GM23248 (cell line): ENCODE results near the gene RSRC1. TPM values are rescaled to one million over a fixed set of nuclear protein-coding genes. Genes with fewer than 3 reads are reported as not detected.

Experiments
- DNase-seq: peaks from one replicate; pipeline ENCODE4 v3.0.0-alpha.2; 2015
- H2AFZ ChIP-seq: fragments of 200-600 bp; sonication (generic); 2 replicates; pipeline ENCODE4 v1.6.1; 2016; ENCODE audit warnings: antibody characterized with exemption
- H3F3A ChIP-seq: fragments of 200-600 bp; sonication (generic); 2 replicates; pipeline ENCODE4 v1.6.1; 2016; ENCODE audit warnings: mild to moderate bottlenecking, antibody characterized with exemption, mixed run types; ENCODE audit not compliant: insufficient read depth
- H3K27ac ChIP-seq: fragments of 200-600 bp; sonication (generic); 2 replicates; pipeline ENCODE4 v1.5.1; 2016; ENCODE audit warnings: mild to moderate bottlenecking
- H3K27me3 ChIP-seq: fragments of 200-600 bp; sonication (generic); replicated peaks from 2 replicates; pipeline ENCODE4 v1.6.1; 2016; ENCODE audit warnings: mild to moderate bottlenecking; ENCODE audit not compliant: insufficient read depth
- H3K36me3 ChIP-seq: fragments of 200-600 bp; sonication (generic); 2 replicates; pipeline ENCODE4 v1.6.1; 2016; ENCODE audit warnings: low read depth, mild to moderate bottlenecking
- H3K4me1 ChIP-seq: fragments of 200-600 bp; sonication (generic); 2 replicates; pipeline ENCODE4 v1.6.1; 2016; ENCODE audit warnings: mild to moderate bottlenecking; ENCODE audit not compliant: insufficient read depth
- H3K4me2 ChIP-seq: fragments of 200-600 bp; sonication (generic); one replicate; pipeline ENCODE4 v1.6.1; 2016; ENCODE audit warnings: mild to moderate bottlenecking; ENCODE audit not compliant: unreplicated experiment
- H3K4me3 ChIP-seq: fragments of 200-600 bp; sonication (generic); 2 replicates; pipeline ENCODE4 v1.5.1; 2016; ENCODE audit warnings: mild to moderate bottlenecking
- H3K79me2 ChIP-seq: fragments of 200-600 bp; sonication (generic); 2 replicates; pipeline ENCODE4 v1.6.1; 2016; ENCODE audit warnings: mild to moderate bottlenecking; ENCODE audit not compliant: insufficient read depth
- H3K9ac ChIP-seq: fragments of 200-600 bp; sonication (generic); 2 replicates; pipeline ENCODE4 v1.6.1; 2016; ENCODE audit warnings: mild to moderate bottlenecking
- H3K9me2 ChIP-seq: fragments of 200-600 bp; sonication (generic); 2 replicates; pipeline ENCODE4 v1.6.1; 2016; ENCODE audit warnings: mixed run types, mild to moderate bottlenecking, moderate library complexity; ENCODE audit not compliant: insufficient read depth
- H3K9me3 ChIP-seq: fragments of 200-600 bp; sonication (generic); one replicate; pipeline ENCODE4 v1.6.1; 2017; ENCODE audit warnings: low read depth
- H4K20me1 ChIP-seq: fragments of 200-600 bp; sonication (generic); 2 replicates; pipeline ENCODE4 v1.6.0; 2016; ENCODE audit not compliant: insufficient read depth
- EZH2 ChIP-seq: fragments of 200-600 bp; sonication (generic); IDR thresholded peaks from 2 replicates; pipeline ENCODE4 v1.6.1; 2018; ENCODE audit warnings: antibody characterized with exemption, mild to moderate bottlenecking; ENCODE audit not compliant: insufficient read depth, poor library complexity, severe bottlenecking
- EZH2phosphoT487 ChIP-seq: fragments of 200-600 bp; sonication (generic); IDR thresholded peaks from 2 replicates; pipeline ENCODE4 v1.6.1; 2018; ENCODE audit warnings: antibody characterized with exemption, moderate library complexity, mild to moderate bottlenecking, low read depth; ENCODE audit not compliant: insufficient read depth
- WGBS, 2 experiments: methylation state at CpG; one replicate each; pipeline ENCODE4 v1.1.6; 2015 to 2017; ENCODE audit warnings: low lambda C conversion rate in 2 of 2, low coverage in 1 of 2; ENCODE audit errors: missing lambda C conversion rate in 2 of 2; 5-methylcytosine and 5-hydroxymethylcytosine counted together
- in situ Hi-C: fragments of 300-500 bp; cut with MboI; formaldehyde crosslinking; loops from 2 replicates; pipeline ENCODE4 v1.15.0; 2020
- polyA plus RNA-seq: library from polyadenylated mRNA; unstranded; fragments of >200 nt; fragmentation: Nextera tagmentation; extraction: Ambion mirVana; gene quantifications from 2 replicates; pipeline ENCODE4 v1.2.1, GENCODE V29; 2016
- total RNA-seq: library from RNA; depleted of rRNA; stranded (reverse); fragments of >200 nt; shearing (Covaris generic); gene quantifications from 2 replicates; pipeline ENCODE4 v1.2.3, GENCODE V29; 2014

The RSRC1 gene
- total and polyA plus RNA-seq, 2 experiments from 2014 or later, result 28.5 to 34.6 TPM

GRCh38 chr3:158379517-158379916 is 269.6 kb downstream of the RSRC1 start:
- Histone ChIP-seq H4K20me1 (no peaks in the 10 kb centered on the region), H3K36me3 (no peaks in the 10 kb centered on the region), H3K9me3 (no peaks in the 10 kb centered on the region), H3K4me3 (no peak overlapping the region), H3K79me2 (no peaks in the 10 kb centered on the region), H3K9ac (no peak overlapping the region), H3K27me3 (no peaks in the 10 kb centered on the region), H3K27ac (no peak overlapping the region), H2AFZ (no peak overlapping the region), H3K9me2 (no peaks in the 10 kb centered on the region), H3F3A (no peaks in the 10 kb centered on the region), H3K4me1 (no peaks in the 10 kb centered on the region), H3K4me2 (no peak overlapping the region)
- no peak for DNase-seq
- in situ Hi-C loops, result no loop called here
- no peak for TF ChIP-seq EZH2phosphoT487
- no peak for TF ChIP-seq EZH2
- WGBS, 2 experiments, result 95 to 100% methylated on average over 4 of the region's 4 CpGs

DNA sequence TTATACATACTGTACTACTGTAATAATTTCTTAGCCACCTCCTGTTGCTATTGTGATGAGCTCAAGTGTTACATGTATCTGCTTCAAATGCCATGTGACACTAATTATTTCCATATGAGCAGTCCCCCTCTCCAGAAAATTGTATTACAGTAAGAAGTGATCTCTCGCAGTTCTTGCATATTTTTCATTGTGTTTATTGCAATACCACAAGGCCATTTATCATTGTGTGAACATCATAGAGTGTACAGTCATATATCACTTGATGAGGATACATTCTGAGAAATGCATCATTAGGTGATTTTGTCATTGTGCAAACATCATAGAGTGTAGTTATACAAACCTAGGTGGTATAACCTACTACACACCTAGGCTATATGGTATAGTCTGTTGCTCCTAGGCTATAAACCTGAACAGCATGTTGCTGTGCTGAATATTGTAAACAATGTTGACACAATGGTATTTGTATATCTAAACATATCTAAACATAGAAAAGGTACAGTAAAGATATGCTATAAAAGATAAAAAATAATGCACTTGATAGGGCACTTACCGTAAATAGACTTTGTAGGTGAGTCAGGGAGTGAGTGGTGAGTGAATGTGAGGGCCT is 271.5 kb downstream of the RSRC1 start:
- Histone ChIP-seq H3K79me2 (no peaks in the 10 kb centered on the region), H3K4me1 (no peaks in the 10 kb centered on the region), H3F3A (no peaks in the 10 kb centered on the region), H2AFZ (no peak overlapping the region), H3K9me3 (no peaks in the 10 kb centered on the region), H3K9ac (no peak overlapping the region), H3K27ac (no peak overlapping the region), H3K9me2 (no peaks in the 10 kb centered on the region), H3K36me3 (no peaks in the 10 kb centered on the region), H4K20me1 (no peaks in the 10 kb centered on the region), H3K4me2 (no peak overlapping the region), H3K4me3 (no peak overlapping the region), H3K27me3 (no peaks in the 10 kb centered on the region)
- in situ Hi-C loops, result no loop called here
- TF ChIP-seq EZH2, result no peak
- TF ChIP-seq EZH2phosphoT487, result no peak
- peak; percentile 10 for DNase-seq
- WGBS, 2 experiments, result 63 to 66% methylated on average over 2 of the region's 2 CpGs

DNA sequence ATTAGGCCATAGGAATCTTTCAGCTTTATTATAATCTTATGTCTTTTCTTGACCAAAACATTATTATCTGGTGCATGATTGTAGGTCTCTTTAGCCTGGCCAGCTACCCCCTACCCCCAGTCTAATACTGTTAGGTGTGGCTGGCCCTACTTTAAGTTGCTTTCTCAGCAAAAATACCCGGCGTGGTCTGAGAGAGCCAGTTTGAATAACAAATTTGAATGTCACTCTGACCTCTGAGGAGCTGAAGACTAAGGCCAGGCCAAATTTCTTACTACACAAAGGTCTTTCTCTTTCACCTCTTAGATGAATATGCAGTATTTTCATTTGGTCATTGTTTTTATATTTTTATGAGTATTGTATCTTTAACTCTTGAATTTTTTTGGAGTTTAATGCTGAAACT is 272.6 kb downstream of the RSRC1 start:
- H4K20me1 ChIP-seq, result no peaks in the 10 kb centered on the region
- H3K27me3 ChIP-seq, result no peaks in the 10 kb centered on the region
- no peaks in the 10 kb centered on the region for H3K9me3 ChIP-seq
- H3K4me3 ChIP-seq, result no peak overlapping the region
- no peak overlapping the region for H3K27ac ChIP-seq
- no peaks in the 10 kb centered on the region for H3K9me2 ChIP-seq
- no peaks in the 10 kb centered on the region for H3K36me3 ChIP-seq
- H3K9ac ChIP-seq, result no peak overlapping the region
- no peaks in the 10 kb centered on the region for H3K79me2 ChIP-seq
- 69 to 75% methylated on average over 2 of the region's 2 CpGs for WGBS, 2 experiments
- H2AFZ ChIP-seq, result no peak overlapping the region
- DNase-seq, result no peak
- H3F3A ChIP-seq, result no peaks in the 10 kb centered on the region
- no peak overlapping the region for H3K4me2 ChIP-seq
- in situ Hi-C loops, result no loop called here
- no peak for TF ChIP-seq EZH2
- TF ChIP-seq EZH2phosphoT487, result no peak
- H3K4me1 ChIP-seq, result no peaks in the 10 kb centered on the region

DNA sequence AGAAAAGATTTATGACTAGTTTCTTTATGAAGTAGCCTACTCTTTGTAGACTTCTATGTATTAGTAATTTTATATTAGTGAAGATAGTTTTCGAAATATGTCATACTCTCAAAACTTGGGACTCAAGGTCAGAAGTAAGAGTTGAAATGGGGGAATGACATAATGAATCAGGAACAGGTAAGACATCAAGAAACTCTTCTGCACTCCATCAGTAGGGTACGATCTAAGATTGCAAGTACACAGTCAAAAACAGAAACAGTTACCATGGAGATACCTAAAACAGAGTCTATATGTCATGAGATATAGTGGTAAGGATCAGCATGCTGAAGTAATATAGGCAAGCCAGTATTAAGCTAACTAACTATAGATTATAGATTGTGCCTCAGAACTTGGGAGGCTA is 274.1 kb downstream of the RSRC1 start:
- no peaks in the 10 kb centered on the region for H3K36me3 ChIP-seq
- no peaks in the 10 kb centered on the region for H3K79me2 ChIP-seq
- 96 to 98% methylated on average over 2 of the region's 2 CpGs for WGBS, 2 experiments
- no peak overlapping the region for H2AFZ ChIP-seq
- no peak overlapping the region for H3K4me3 ChIP-seq
- in situ Hi-C loops, result no loop called here
- no peak overlapping the region for H3K4me2 ChIP-seq
- H3K9ac ChIP-seq, result no peak overlapping the region
- no peak overlapping the region for H3K27ac ChIP-seq
- DNase-seq, result no peak
- H3K27me3 ChIP-seq, result no peaks in the 10 kb centered on the region
- H3K9me3 ChIP-seq, result no peaks in the 10 kb centered on the region
- no peaks in the 10 kb centered on the region for H3K4me1 ChIP-seq
- H3K9me2 ChIP-seq, result no peaks in the 10 kb centered on the region
- TF ChIP-seq EZH2phosphoT487 (no peak), EZH2 (no peak)
- no peaks in the 10 kb centered on the region for H3F3A ChIP-seq
- H4K20me1 ChIP-seq, result no peaks in the 10 kb centered on the region

- in situ Hi-C loops, result no loop called here
- no peaks in the 10 kb centered on the region for H3K9me3 ChIP-seq
- H3K4me2 ChIP-seq, result no peak overlapping the region
- no peak for DNase-seq
- no peak overlapping the region for H3K9ac ChIP-seq
- no peak overlapping the region for H3K27ac ChIP-seq
- H3K27me3 ChIP-seq, result no peaks in the 10 kb centered on the region
- no peak for TF ChIP-seq EZH2phosphoT487
- TF ChIP-seq EZH2, result no peak
- H3F3A ChIP-seq, result no peaks in the 10 kb centered on the region
- no peaks in the 10 kb centered on the region for H4K20me1 ChIP-seq
- H3K36me3 ChIP-seq, result no peaks in the 10 kb centered on the region; the same call in 1 of the 2 replicates
- no peaks in the 10 kb centered on the region for H3K9me2 ChIP-seq
- no peak overlapping the region for H2AFZ ChIP-seq
- no peaks in the 10 kb centered on the region for H3K79me2 ChIP-seq
- no peak overlapping the region for H3K4me3 ChIP-seq
- 96 to 100% methylated on average over 2 of the region's 2 CpGs for WGBS, 2 experiments
- no peaks in the 10 kb centered on the region for H3K4me1 ChIP-seq
Measured at GRCh38 chr3:158395421-158395820, 285.5 kb downstream of the RSRC1 start.
